ENCODE measurements around the gene HADHB. TPM values are rescaled to one million over a fixed set of nuclear protein-coding genes. Genes with fewer than 3 reads are reported as not detected.

The HADHB gene
- total and polyA plus RNA-seq, 10 of the 15 experiments (the other 5 are each of a cell fraction or from before 2014, with no cell fraction given) = 53.7 to 145 (median 85.5) TPM

GRCh38 chr2:26330114-26330549, 85.4 kb downstream of the HADHB start:
- 11% methylated on average over 7 of the region's 7 CpGs for WGBS (ENCODE audit: insufficient coverage, insufficient replicate concordance, low lambda C conversion rate, missing lambda C conversion rate)
- SMC1A ChIA-PET (ENCODE audit: uncharacterized antibody, unreplicated experiment) = interaction anchor here (0.6 to 1.6 kb wide), 7 partner anchors 10 to 242 kb away, joined by 3 to 4 read pairs (median 3); no protein-coding TSS in a partner anchor
- H3K4me1 ChIP-seq (ENCODE audit: control insufficient read depth, insufficient read depth, low read length) = no peaks in the 10 kb centered on the region
- CTCF ChIA-PET = interaction anchor here (0.6 to 3.1 kb wide), 13 partner anchors 8 to 612 kb away, joined by 3 to 13 read pairs (median 4); no protein-coding TSS in a partner anchor
- RAD21 ChIA-PET (ENCODE audit: unreplicated experiment) = interaction anchor here (1.3 to 1.6 kb wide), 2 partner anchors 16 to 339 kb away, joined by 3 to 5 read pairs; partner anchors contain the start of gene SELENOI
- H3K4me2 ChIP-seq (ENCODE audit: control insufficient read depth, insufficient read depth) = no peak overlapping the region
- H3K27ac ChIP-seq (ENCODE audit: control insufficient read depth, insufficient read depth) = no peak overlapping the region
- no peaks in the 10 kb centered on the region for H3K27me3 ChIP-seq (replicated peaks in 1 of 2; ENCODE audit: control insufficient read depth in 2 of 2, insufficient read depth in 2 of 2, low read length in 1 of 2)
- ATAC-seq (peak; percentile 99), DNase-seq (ENCODE audit: low read depth, low spot score) (peak; percentile 31), FAIRE-seq (peak; percentile 95)
- no peaks in the 10 kb centered on the region for H4K20me1 ChIP-seq (ENCODE audit: control insufficient read depth, insufficient read depth)
- POLR2A ChIA-PET = interaction anchor here (1.0 kb wide), 1 partner anchor 129 kb away, joined by 4 read pairs; no protein-coding TSS in a partner anchor
- in situ Hi-C loops (cut with MboI) = no loop called here
- no peaks in the 10 kb centered on the region for H3K79me2 ChIP-seq (ENCODE audit: control insufficient read depth, insufficient read depth, low read length)
- no peak overlapping the region; the same call in 1 of the 2 replicates for H2AFZ ChIP-seq (ENCODE audit: control insufficient read depth, low read depth, low read length)
- no peaks in the 10 kb centered on the region for H3K9me3 ChIP-seq (replicated peaks; ENCODE audit: control insufficient read depth, insufficient read depth, low read length)
- no TSS peak for BruUV-seq (replicated peaks)
- H3K9ac ChIP-seq (ENCODE audit: control insufficient read depth, insufficient read depth, low read length) = no peak overlapping the region
- no peaks in the 10 kb centered on the region for H3K36me3 ChIP-seq (ENCODE audit: control insufficient read depth in 2 of 2, insufficient read depth in 2 of 2, low read length in 1 of 2)
- H3K4me3 ChIP-seq = no peak overlapping the region
- intact Hi-C loops (cut with micrococcal nuclease; ENCODE audit: unreplicated experiment) = loop anchor here (2.0 to 5.0 kb wide), 3 partner anchors 85 to 378 kb away; partner anchors contain the start of genes HADHA and HADHB
- TF ChIP-seq ZBTB4 (CRISPR knock-in tag; IDR thresholded peaks at IDR 0.05) = no peak
- no peak for TF ChIP-seq FOXK2 (IDR thresholded peaks at IDR 0.05)
- no peak for TF ChIP-seq CEBPZ (IDR thresholded peaks at IDR 0.05; ENCODE audit: low read depth, low read length)
- TF ChIP-seq SMARCA5 (IDR thresholded peaks at IDR 0.05) = peak; percentile 77; the same call in 1 of the 2 replicates
- no peak for TF ChIP-seq TCF7 (IDR thresholded peaks at IDR 0.05; ENCODE audit: borderline replicate concordance)
- TF ChIP-seq CREM (IDR thresholded peaks at IDR 0.05; ENCODE audit: low read depth) = 0 out of 2 replicates have a peak, but pooled peaks have one; percentile 15
- 0 out of 4 replicates have a peak, but pooled peaks of 1 of the 2 experiments have one; percentile 18 for TF ChIP-seq BHLHE40 (IDR thresholded peaks at IDR 0.05; ENCODE audit: borderline replicate concordance in 1 of 2, low read depth in 2 of 2, low read length in 1 of 2)
- TF ChIP-seq MEF2A (IDR thresholded peaks at IDR 0.05; ENCODE audit: insufficient read depth, low read depth, low read length) = no peak
- TF ChIP-seq IKZF2 (IDR thresholded peaks at IDR 0.05) = peak in 1 of 2 experiments; percentile 25; a peak in 1 of 4 replicates
- no peak for TF ChIP-seq REST (IDR thresholded peaks at IDR 0.05; ENCODE audit: low read depth, low read length)
- TF ChIP-seq HSF1 (IDR thresholded peaks at IDR 0.05; ENCODE audit: low read depth, low read length) = no peak
